Transverse colon (tissue), 4 donors: Measurements from ENCODE around the gene THSD7A. TPM values are rescaled to one million over a fixed set of nuclear protein-coding genes. Genes with fewer than 3 reads are reported as not detected.

ENCODE experiments used
- DNase-seq: peaks from one replicate; pipeline ENCODE4 v3.0.0-alpha.2; 2019
- H3K27ac ChIP-seq, 4 donors: fragments of 200-600 bp; sonication (generic); 2 replicates each; pipeline ENCODE4 v1.5.1; 2016 to 2018; ENCODE audit warnings: inconsistent platforms in 4 of 4
- H3K27me3 ChIP-seq: fragments of 200-600 bp; sonication (generic); 2 replicates; pipeline ENCODE4 v1.5.1; 2017; ENCODE audit warnings: inconsistent platforms
- H3K36me3 ChIP-seq, 4 donors: fragments of 200-600 bp; sonication (generic); 2 replicates each; pipeline ENCODE4 v1.5.1; 2017 to 2019; ENCODE audit warnings: inconsistent platforms in 4 of 4
- H3K4me1 ChIP-seq, 4 donors: fragments of 200-600 bp; sonication (generic); 2 replicates each; pipeline ENCODE4 v1.5.1; 2017 to 2020; ENCODE audit warnings: inconsistent platforms in 4 of 4
- H3K4me3 ChIP-seq, 4 donors: fragments of 200-600 bp; sonication (generic); 1 replicate in 1 of 4; 2 replicates in 3 of 4; pipeline versions ENCODE4 v1.5.1 to v1.6.1; 2017 to 2019; ENCODE audit warnings: inconsistent platforms in 4 of 4
- H3K9me3 ChIP-seq, 2 donors: fragments of 200-600 bp; sonication (generic); 2 replicates each; pipeline ENCODE4 v1.5.1; 2017 to 2019; ENCODE audit warnings: inconsistent platforms in 2 of 2
- CTCF ChIP-seq, 5 experiments: fragments of 200-600 bp in 3 of 5; fragments of 450-650 bp in 2 of 5; sonication (generic) in 3 of 5; IDR thresholded peaks; 1 replicate in 2 of 5; 2 replicates in 3 of 5; pipeline ENCODE4 v1.5.1; 2016 to 2017; ENCODE audit warnings: antibody characterized with exemption in 5 of 5, inconsistent platforms in 3 of 5, mild to moderate bottlenecking in 2 of 5, moderate library complexity in 1 of 5
- EP300 ChIP-seq: sonication (generic); formaldehyde crosslinking; IDR thresholded peaks from one replicate; pipeline ENCODE4 v1.6.1; 2017; ENCODE audit warnings: antibody characterized with exemption, low read depth
- POLR2A ChIP-seq: fragments of 450-650 bp; IDR thresholded peaks from one replicate; pipeline ENCODE4 v1.6.1; 2016; ENCODE audit warnings: antibody characterized with exemption, mild to moderate bottlenecking, moderate library complexity
- POLR2AphosphoS5 ChIP-seq, 3 donors: sonication (generic); formaldehyde crosslinking; IDR thresholded peaks; one replicate each; pipeline ENCODE4 v1.6.1; 2016; ENCODE audit warnings: antibody characterized with exemption in 3 of 3
- WGBS, 2 donors: methylation state at CpG; one replicate each; pipeline ENCODE4 v1.1.5; 2018; ENCODE audit warnings: low coverage in 1 of 2; 5-methylcytosine and 5-hydroxymethylcytosine counted together
- in situ Hi-C, 4 donors: fragments of 200-750 bp; cut with MboI; loops; one replicate each; pipeline versions ENCODE4 v1.15.0 to v1.15.1; 2017; ENCODE audit warnings: low sequenced_read_pairs in 3 of 4, low pct_ligation_motif_present in 1 of 4, low pct_unique_long_range_greater_than_20kb in 1 of 4
- intact Hi-C: fragments of 100-400 bp; cut with DNase I; formaldehyde crosslinking; loops from one replicate; pipeline ENCODE4 v1.15.1; 2023; ENCODE audit warnings: low total_unique reads
- total RNA-seq, 4 donors: library from RNA; depleted of rRNA; stranded (reverse); fragments of >200 nt; gene quantifications; one replicate each; pipeline ENCODE4 v1.1.0, GENCODE V29; 2016

Gene THSD7A
- total RNA-seq, 4 donors from 2014 or later = 1.9 to 18.9 (median 2.0) TPM

DNA sequence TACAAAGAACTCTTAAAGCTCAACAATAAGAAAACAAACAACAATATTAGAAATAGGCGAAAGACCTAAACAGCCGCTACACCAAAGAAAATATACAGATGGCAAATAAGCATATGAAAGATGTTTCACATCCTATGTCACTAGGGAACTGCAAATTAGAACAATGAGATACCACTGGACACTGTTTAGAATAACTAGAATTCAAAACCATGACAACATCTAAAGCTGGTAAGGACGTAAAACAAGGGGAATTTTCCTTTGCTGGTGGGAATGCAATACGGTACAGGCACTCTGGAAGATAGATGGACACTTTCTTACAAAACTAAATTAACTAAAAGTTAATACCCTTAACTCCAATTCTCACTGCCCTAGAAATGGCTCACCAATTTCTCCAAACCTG is 44.5 kb downstream of the THSD7A start:
- Histone ChIP-seq H3K36me3 (no peaks in the 10 kb centered on the region), H3K9me3 (no peaks in the 10 kb centered on the region), H3K4me1 (peaks cover 0 to 3% (median 0%) of the 10 kb centered on the region in 4 donors), H3K27ac (no peak overlapping the region), H3K27me3 (no peaks in the 10 kb centered on the region), H3K4me3 (no peak overlapping the region)
- in situ Hi-C loops (no loop called here), intact Hi-C loops (no loop called here)
- 83 to 88% methylated on average over 4 of the region's 4 CpGs for whole genome bisulfite sequencing, 2 donors
- TF ChIP-seq POLR2AphosphoS5 (IDR thresholded peaks at IDR 0.05) (no peak), POLR2A (no peak), EP300 (no peak), CTCF (IDR thresholded peaks at IDR 0.05) (no peak)
- no peak for DNase-seq

GRCh38 chr7:11786186-11786585 is 45.8 kb downstream of the THSD7A start:
- no peak for DNase-seq
- Histone ChIP-seq H3K4me3 (no peak overlapping the region), H3K4me1 (peaks cover 0 to 3% (median 0%) of the 10 kb centered on the region in 4 donors), H3K27me3 (no peaks in the 10 kb centered on the region), H3K36me3 (no peaks in the 10 kb centered on the region), H3K27ac (no peak overlapping the region), H3K9me3 (no peaks in the 10 kb centered on the region)
- intact Hi-C loops = no loop called here
- 90 to 96% methylated on average over 2 of the region's 2 CpGs for WGBS, 2 donors
- no peak for TF ChIP-seq CTCF (IDR thresholded peaks at IDR 0.05)
- TF ChIP-seq POLR2AphosphoS5 (IDR thresholded peaks at IDR 0.05) = no peak
- no peak for TF ChIP-seq POLR2A
- no peak for TF ChIP-seq EP300
- in situ Hi-C loops = no loop called here

- Histone ChIP-seq H3K4me3 (no peak overlapping the region), H3K36me3 (no peaks in the 10 kb centered on the region), H3K4me1 (peaks cover 0 to 3% (median 0%) of the 10 kb centered on the region in 4 donors), H3K27me3 (no peaks in the 10 kb centered on the region), H3K9me3 (no peaks in the 10 kb centered on the region), H3K27ac (no peak overlapping the region)
- TF ChIP-seq EP300 (no peak), CTCF (IDR thresholded peaks at IDR 0.05) (no peak), POLR2A (no peak), POLR2AphosphoS5 (IDR thresholded peaks at IDR 0.05) (no peak)
- in situ Hi-C loops = no loop called here
- no peak for DNase-seq
- WGBS, 2 donors = 82 to 100% methylated on average over 2 to 3 of the region's 3 CpGs
- intact Hi-C loops = no loop called here
Observed at GRCh38 chr7:11784769-11785536, 47.0 kb downstream of the THSD7A start.

GRCh38 chr7:11779864-11780674 is 51.9 kb downstream of the THSD7A start:
- 73 to 74% methylated on average over 5 to 7 of the region's 7 CpGs for WGBS, 2 donors
- intact Hi-C loops = no loop called here
- Histone ChIP-seq H3K4me1 (no peaks in the 10 kb centered on the region), H3K9me3 (no peaks in the 10 kb centered on the region), H3K4me3 (no peak overlapping the region), H3K36me3 (no peaks in the 10 kb centered on the region), H3K27me3 (no peaks in the 10 kb centered on the region), H3K27ac (no peak overlapping the region)
- DNase-seq = no peak
- in situ Hi-C loops = no loop called here
- TF ChIP-seq POLR2AphosphoS5 (IDR thresholded peaks at IDR 0.05) (no peak), EP300 (no peak), CTCF (IDR thresholded peaks at IDR 0.05) (no peak), POLR2A (no peak)
